Loucy (cell line): ENCODE results near the gene ZNF705A.

Experiments
- EZH2phosphoT487 ChIP-seq: fragments of 200-600 bp; IDR thresholded peaks from 2 replicates; pipeline ENCODE4 v1.6.1; 2018; ENCODE audit warnings: antibody characterized with exemption, mild to moderate bottlenecking, moderate library complexity, borderline replicate concordance
- TF ChIP-seq, protein P1 (sequence below): fragments of 200-600 bp; sonication (generic); conservative IDR thresholded peaks from 2 replicates; pipeline ENCODE4 v1.5.1; 2014; ENCODE audit warnings: mild to moderate bottlenecking, antibody characterized with exemption, low read length

GRCh38 chr12:8127138-8127537, 29.7 kb upstream of the ZNF705A start:
- TF ChIP-seq, protein P1, sequence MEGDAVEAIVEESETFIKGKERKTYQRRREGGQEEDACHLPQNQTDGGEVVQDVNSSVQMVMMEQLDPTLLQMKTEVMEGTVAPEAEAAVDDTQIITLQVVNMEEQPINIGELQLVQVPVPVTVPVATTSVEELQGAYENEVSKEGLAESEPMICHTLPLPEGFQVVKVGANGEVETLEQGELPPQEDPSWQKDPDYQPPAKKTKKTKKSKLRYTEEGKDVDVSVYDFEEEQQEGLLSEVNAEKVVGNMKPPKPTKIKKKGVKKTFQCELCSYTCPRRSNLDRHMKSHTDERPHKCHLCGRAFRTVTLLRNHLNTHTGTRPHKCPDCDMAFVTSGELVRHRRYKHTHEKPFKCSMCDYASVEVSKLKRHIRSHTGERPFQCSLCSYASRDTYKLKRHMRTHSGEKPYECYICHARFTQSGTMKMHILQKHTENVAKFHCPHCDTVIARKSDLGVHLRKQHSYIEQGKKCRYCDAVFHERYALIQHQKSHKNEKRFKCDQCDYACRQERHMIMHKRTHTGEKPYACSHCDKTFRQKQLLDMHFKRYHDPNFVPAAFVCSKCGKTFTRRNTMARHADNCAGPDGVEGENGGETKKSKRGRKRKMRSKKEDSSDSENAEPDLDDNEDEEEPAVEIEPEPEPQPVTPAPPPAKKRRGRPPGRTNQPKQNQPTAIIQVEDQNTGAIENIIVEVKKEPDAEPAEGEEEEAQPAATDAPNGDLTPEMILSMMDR, result no peak
- no peak for TF ChIP-seq EZH2phosphoT487
